Vein endothelial cell (primary cell): Measurements from ENCODE around the gene ZNF532. TPM values are rescaled to one million over a fixed set of nuclear protein-coding genes. Genes with fewer than 3 reads are reported as not detected.

Source experiments
- small RNA-seq: library from RNA; depleted of rRNA; stranded (forward); fragments of <200 nt; gene quantifications from one replicate; pipeline ENCODE3, GENCODE V24; 2012
- total RNA-seq: library from RNA; depleted of rRNA; stranded (reverse); fragments of >200 nt; gene quantifications from 2 replicates; pipeline ENCODE4 v1.2.3, GENCODE V29; 2012

Gene ZNF532
- 44.7 and 72.3 TPM in 2 replicates for total RNA-seq

GRCh38 chr18:58864146-58865032 lies at the start of gene ZNF532:
Gene ZNF532 (plus strand): TSS chr18:58864877. CDS start in a region left out here.

Small RNAs within 50 kb of the gene (small RNA-seq; reads per million reads assigned to genes)
- gene RF00096 (not detected), gene RNU2-69P (2.1 reads per million, percentile 80 among the genes with 10 or more reads in this experiment)

Other genes with a start within 250 kb of the ZNF532 start
- gene ALPK2, start 235.8 kb upstream of the ZNF532 start, total RNA-seq = under 0.01 and 0.29 TPM in 2 replicates
- 8.5 and 13.4 TPM in 2 replicates for gene MALT1, start 193.4 kb upstream of the ZNF532 start, total RNA-seq